Left ventricle myocardium inferior (tissue), 1 donor: ENCODE data around the gene PRR22. TPM values are rescaled to one million over a fixed set of nuclear protein-coding genes. Genes with fewer than 3 reads are reported as not detected.

Experiments used
- DNase-seq: peaks from one replicate; pipeline ENCODE4 v3.0.0-alpha.2; 2020
- H3K27ac ChIP-seq: fragments of 200-600 bp; replicated peaks from 2 replicates; pipeline ENCODE4 v1.8.0; 2021
- H3K27me3 ChIP-seq: fragments of 200-600 bp; 2 replicates; pipeline ENCODE4 v1.8.0; 2021; ENCODE audit warnings: low read depth
- H3K36me3 ChIP-seq: fragments of 200-600 bp; 2 replicates; pipeline ENCODE4 v1.8.0; 2021
- H3K4me1 ChIP-seq: fragments of 200-600 bp; 2 replicates; pipeline ENCODE4 v1.8.0; 2021
- H3K4me3 ChIP-seq: fragments of 200-600 bp; 2 replicates; pipeline ENCODE4 v1.8.0; 2021; ENCODE audit warnings: mild to moderate bottlenecking, moderate library complexity
- H3K9me3 ChIP-seq: fragments of 200-600 bp; replicated peaks from 2 replicates; pipeline ENCODE4 v1.8.0; 2021
- intact Hi-C: fragments of 100-400 bp; cut with micrococcal nuclease; formaldehyde crosslinking; loops from one replicate; pipeline ENCODE4 v1.11.0; 2022
- total RNA-seq: library from RNA; stranded (reverse); fragmentation: NEBNext Ultra II Directional; extraction: Animal tissue kit (Norgen Biotek cat#: 25700); gene quantifications from one replicate; pipeline ENCODE4 v1.2.1, GENCODE V29; 2021
- TF ChIP-seq, protein P1 (sequence below): fragments of 200-600 bp; IDR thresholded peaks from 2 replicates; pipeline ENCODE4 v1.8.0; 2021; ENCODE audit warnings: antibody characterized with exemption, mild to moderate bottlenecking, borderline replicate concordance
- donor health status: DM: no; HTN: yes; CAD: no; lungs with severe emphysema.

Gene PRR22
- total RNA-seq, 1 donor from 2014 or later, result 1.1 TPM

DNA sequence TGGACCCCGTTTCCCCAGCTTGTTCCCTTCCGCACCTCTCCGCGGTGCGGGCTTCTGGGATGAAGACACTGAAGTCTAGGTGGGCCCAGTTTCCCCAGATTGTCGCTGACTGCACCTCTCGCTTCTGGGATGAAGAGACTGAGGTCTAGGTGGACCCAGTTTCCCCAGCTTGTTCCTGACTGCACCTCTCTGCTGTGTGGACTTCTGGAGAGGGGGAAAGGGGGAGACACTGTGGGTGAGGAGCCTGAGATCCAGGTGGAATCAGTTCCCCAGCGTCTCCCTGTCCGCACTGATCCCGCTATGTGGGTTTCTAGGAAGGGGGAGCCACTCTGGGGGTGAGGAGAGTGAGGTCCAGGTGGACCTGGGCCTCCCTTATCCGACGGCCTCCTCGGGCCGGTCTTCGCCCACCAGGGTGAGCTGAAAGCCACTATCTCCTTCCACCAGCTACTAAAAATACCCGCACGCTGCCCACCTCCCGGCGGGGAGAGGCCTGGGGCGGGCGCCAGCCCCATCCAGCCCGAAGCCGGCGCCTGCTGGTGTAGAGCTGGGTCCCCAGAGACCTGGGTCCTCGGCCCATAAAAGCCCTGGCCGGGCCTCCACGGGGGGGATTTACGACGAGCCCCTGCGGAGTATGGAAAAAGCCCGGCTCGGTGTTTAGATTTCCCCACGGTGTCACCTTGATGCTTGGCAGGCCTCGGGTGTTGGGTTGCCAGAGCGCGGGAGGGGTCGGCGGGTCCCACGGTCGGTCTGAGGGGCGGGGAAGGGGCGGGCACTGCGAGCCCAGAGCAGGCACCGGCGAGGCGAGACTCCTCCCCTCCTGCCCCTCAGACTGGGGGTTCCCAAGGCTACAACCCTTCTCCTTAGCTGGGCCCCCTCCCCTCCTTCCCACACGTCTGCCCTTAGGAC, 44.4 kb upstream of the PRR22 start:
- peak; percentile 40 for DNase-seq
- peaks cover 55% of the 10 kb centered on the region for H3K27me3 ChIP-seq
- H3K27ac ChIP-seq, result peak overlapping the region; percentile 79

DNA sequence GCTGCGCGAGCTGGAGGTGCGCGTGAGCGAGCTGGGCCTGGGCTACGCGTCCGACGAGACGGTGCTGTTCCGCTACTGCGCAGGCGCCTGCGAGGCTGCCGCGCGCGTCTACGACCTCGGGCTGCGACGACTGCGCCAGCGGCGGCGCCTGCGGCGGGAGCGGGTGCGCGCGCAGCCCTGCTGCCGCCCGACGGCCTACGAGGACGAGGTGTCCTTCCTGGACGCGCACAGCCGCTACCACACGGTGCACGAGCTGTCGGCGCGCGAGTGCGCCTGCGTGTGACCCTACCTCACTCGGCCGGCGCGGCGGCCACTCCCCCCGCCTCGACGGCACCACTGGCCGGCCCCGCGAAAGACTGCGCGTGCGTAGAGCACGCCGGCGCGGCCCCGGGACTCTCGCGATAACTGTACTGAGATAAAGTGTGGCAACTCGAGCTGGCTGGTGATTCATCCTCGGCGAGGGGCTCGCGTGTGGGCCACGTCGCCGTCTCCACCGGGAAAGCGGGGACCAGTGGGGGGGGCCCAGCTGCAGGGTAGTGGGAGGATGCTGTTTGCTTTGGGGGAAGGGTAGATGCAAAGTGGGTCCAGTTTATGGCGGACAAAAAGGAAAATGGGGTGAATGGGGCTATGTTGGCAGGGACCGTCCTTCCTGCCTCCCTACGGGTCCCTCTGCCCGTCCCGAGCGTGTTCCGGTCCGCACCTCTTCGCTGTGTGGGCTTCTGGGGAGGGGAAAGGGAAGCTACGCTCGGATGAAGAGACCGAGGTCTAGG, 43.5 kb upstream of the PRR22 start:
- H3K27ac ChIP-seq, result peak overlapping the region; percentile 79
- peak; percentile 79 for DNase-seq
- no peaks in the 10 kb centered on the region for H3K36me3 ChIP-seq
- no peaks in the 10 kb centered on the region for H3K9me3 ChIP-seq
- peaks cover 55% of the 10 kb centered on the region for H3K27me3 ChIP-seq
- peaks cover 27% of the 10 kb centered on the region for H3K4me1 ChIP-seq
- TF ChIP-seq, protein P1, sequence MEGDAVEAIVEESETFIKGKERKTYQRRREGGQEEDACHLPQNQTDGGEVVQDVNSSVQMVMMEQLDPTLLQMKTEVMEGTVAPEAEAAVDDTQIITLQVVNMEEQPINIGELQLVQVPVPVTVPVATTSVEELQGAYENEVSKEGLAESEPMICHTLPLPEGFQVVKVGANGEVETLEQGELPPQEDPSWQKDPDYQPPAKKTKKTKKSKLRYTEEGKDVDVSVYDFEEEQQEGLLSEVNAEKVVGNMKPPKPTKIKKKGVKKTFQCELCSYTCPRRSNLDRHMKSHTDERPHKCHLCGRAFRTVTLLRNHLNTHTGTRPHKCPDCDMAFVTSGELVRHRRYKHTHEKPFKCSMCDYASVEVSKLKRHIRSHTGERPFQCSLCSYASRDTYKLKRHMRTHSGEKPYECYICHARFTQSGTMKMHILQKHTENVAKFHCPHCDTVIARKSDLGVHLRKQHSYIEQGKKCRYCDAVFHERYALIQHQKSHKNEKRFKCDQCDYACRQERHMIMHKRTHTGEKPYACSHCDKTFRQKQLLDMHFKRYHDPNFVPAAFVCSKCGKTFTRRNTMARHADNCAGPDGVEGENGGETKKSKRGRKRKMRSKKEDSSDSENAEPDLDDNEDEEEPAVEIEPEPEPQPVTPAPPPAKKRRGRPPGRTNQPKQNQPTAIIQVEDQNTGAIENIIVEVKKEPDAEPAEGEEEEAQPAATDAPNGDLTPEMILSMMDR, result no peak
- intact Hi-C loops, result no loop called here
- peak overlapping the region; percentile 61 for H3K4me3 ChIP-seq

More for the DNA sequence above, 44.4 kb upstream of the PRR22 start:
- H3K36me3 ChIP-seq, result no peaks in the 10 kb centered on the region
- TF ChIP-seq, protein P1, result peak; percentile 17
- peak overlapping the region; percentile 61 for H3K4me3 ChIP-seq
- no peaks in the 10 kb centered on the region for H3K9me3 ChIP-seq
- intact Hi-C loops, result no loop called here
- peaks cover 27% of the 10 kb centered on the region for H3K4me1 ChIP-seq

DNA sequence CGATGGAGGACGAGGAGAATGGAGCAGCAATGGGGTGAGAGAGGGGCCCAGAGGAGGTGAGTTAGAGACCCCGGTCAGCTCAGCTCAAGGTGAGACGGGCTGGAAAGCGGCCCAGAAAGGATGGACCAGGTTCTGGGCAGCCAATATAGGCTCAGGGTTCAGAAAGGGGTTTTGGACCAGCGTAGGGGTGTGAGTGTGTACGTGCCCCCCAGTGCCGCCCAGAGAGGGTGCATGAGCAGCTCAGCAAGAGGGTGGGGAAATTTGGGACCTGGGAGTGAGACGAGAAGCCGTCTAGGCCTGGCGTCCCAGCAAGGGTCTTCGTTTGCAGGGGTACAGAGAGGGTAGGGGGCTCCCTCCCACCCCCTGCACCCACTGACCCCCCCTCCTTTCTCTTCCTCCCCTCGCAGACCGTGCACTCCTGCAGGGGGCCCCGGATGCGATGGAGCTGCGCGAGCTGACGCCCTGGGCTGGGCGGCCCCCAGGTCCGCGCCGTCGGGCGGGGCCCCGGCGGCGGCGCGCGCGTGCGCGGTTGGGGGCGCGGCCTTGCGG, 42.9 kb upstream of the PRR22 start:
- Histone ChIP-seq H3K36me3 (no peaks in the 10 kb centered on the region), H3K27me3 (peaks cover 59% of the 10 kb centered on the region), H3K4me1 (peaks cover 27% of the 10 kb centered on the region), H3K4me3 (peak overlapping the region; percentile 61), H3K9me3 (no peaks in the 10 kb centered on the region), H3K27ac (peak overlapping the region; percentile 79)
- DNase-seq, result no peak
- TF ChIP-seq, protein P1, result no peak
- intact Hi-C loops, result no loop called here

DNA sequence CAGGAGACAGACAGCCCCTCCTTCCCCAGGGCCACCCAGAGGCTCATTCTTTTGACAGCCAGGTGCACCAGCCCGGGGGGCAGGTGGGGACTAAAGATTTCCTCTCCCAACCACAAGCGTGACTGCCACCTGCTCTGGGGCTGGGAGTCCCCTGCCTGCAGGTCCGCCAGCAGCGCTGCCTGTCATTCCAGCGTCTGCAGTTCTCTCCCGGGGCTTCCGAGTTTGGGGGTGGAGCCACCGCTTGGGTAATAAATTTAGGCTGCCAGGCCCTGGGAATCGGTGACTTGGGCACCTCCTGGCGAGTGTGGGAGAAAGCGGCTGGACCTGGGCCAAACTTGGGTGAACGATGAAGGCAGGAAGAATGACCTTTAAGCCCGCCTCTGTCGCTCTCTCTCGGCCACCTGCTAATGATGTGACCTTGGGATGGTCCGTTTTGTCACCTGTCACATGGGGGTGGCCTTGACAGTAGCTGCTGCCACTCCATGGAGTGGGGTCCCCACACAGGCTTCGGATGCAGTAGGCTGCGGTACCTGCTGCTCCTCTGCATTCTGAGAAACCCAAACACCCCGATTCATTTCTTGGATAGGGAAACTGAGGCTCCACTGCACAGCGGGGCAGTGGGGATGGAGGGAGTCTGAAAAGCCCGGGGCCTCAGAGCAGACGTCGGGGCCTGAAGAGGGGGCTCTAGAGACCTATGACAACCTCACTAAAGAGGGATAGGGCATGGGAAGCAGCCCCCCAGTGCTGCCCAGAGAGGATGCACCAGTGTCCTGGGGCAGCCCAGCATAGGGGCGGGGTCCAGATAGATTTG, 42.2 kb upstream of the PRR22 start:
- Histone ChIP-seq H3K27ac (peak overlapping the region; percentile 79), H3K27me3 (peaks cover 53% of the 10 kb centered on the region), H3K4me3 (peak overlapping the region; percentile 61), H3K4me1 (peaks cover 31% of the 10 kb centered on the region), H3K9me3 (no peaks in the 10 kb centered on the region), H3K36me3 (no peaks in the 10 kb centered on the region)
- TF ChIP-seq, protein P1, result peak; percentile 26
- intact Hi-C loops, result no loop called here
- DNase-seq, result peak; percentile 66

DNA sequence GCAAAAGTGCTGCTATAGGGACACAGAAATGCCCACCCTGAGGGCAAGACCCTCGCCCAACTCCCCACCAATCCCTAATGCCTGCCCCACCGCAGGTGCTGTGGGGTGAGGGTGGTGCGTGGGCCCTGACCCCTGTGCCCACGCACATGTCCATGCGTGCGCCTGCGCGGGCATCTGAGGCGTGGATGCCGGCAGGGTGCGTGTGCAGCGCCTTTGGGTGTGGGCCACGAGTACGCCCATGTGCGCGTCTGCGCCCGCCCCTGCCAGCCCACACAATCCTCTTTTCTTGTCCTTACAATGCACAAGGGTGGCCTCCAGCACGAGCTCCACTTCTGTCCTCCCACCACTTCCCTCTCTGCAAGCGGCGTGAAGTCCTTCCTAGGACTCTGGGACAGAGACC, 40.6 kb upstream of the PRR22 start:
- H3K27me3 ChIP-seq, result peaks cover 44% of the 10 kb centered on the region
- no peaks in the 10 kb centered on the region for H3K9me3 ChIP-seq
- no peaks in the 10 kb centered on the region for H3K36me3 ChIP-seq
- DNase-seq, result no peak
- no peak overlapping the region for H3K4me3 ChIP-seq
- intact Hi-C loops, result no loop called here
- TF ChIP-seq, protein P1, result no peak
- H3K27ac ChIP-seq, result no peak overlapping the region
- peaks cover 34% of the 10 kb centered on the region for H3K4me1 ChIP-seq
